GM23338 (cell line): ENCODE measurements around the gene MYO18A. TPM values are rescaled to one million over a fixed set of nuclear protein-coding genes. Genes with fewer than 3 reads are reported as not detected.

Source experiments
- ATAC-seq: fragments of 200-7000 bp; cut with Tn5 transposase; 3 replicates; pipeline ENCODE4 v1.9.1; 2020
- DNase-seq: peaks from one replicate; pipeline ENCODE4 v3.0.0-alpha.2; 2015; ENCODE audit warnings: low spot score
- H2AFZ ChIP-seq: fragments of 200-600 bp; sonication (generic); 2 replicates; pipeline ENCODE4 v1.8.0; 2016; ENCODE audit warnings: antibody characterized with exemption, mild to moderate bottlenecking, moderate library complexity
- H3F3A ChIP-seq: fragments of 200-600 bp; sonication (generic); replicated peaks from 2 replicates; pipeline ENCODE4 v1.8.0; 2017; ENCODE audit warnings: antibody characterized with exemption, mixed run types, low read depth
- H3K27ac ChIP-seq: fragments of 200-600 bp; sonication (generic); 2 replicates; pipeline ENCODE4 v1.6.1; 2016; ENCODE audit warnings: low read depth
- H3K27me3 ChIP-seq: fragments of 200-600 bp; sonication (generic); 2 replicates; pipeline ENCODE4 v1.8.0; 2016; ENCODE audit warnings: mild to moderate bottlenecking, mixed run types, moderate library complexity; ENCODE audit not compliant: insufficient read depth
- H3K36me3 ChIP-seq: fragments of 200-600 bp; sonication (generic); 2 replicates; pipeline ENCODE4 v1.8.0; 2016; ENCODE audit warnings: mild to moderate bottlenecking; ENCODE audit not compliant: insufficient read depth
- H3K4me1 ChIP-seq: fragments of 200-600 bp; sonication (generic); 2 replicates; pipeline ENCODE4 v1.8.0; 2016; ENCODE audit warnings: mild to moderate bottlenecking, moderate library complexity; ENCODE audit not compliant: insufficient read depth
- H3K4me2 ChIP-seq: fragments of 200-600 bp; sonication (generic); 2 replicates; pipeline ENCODE4 v1.7.1; 2017; ENCODE audit warnings: mixed run types
- H3K4me3 ChIP-seq: fragments of 200-600 bp; sonication (generic); 2 replicates; pipeline ENCODE4 v1.6.1; 2016; ENCODE audit warnings: mixed run types
- H3K79me2 ChIP-seq: fragments of 200-600 bp; sonication (generic); replicated peaks from 2 replicates; pipeline ENCODE4 v1.8.0; 2017; ENCODE audit warnings: mild to moderate bottlenecking; ENCODE audit not compliant: insufficient read depth
- H3K9me2 ChIP-seq: fragments of 200-600 bp; sonication (generic); 2 replicates; pipeline ENCODE4 v1.8.0; 2017; ENCODE audit not compliant: insufficient read depth
- H4K20me1 ChIP-seq: fragments of 200-600 bp; sonication (generic); replicated peaks from 2 replicates; pipeline ENCODE4 v1.8.0; 2017; ENCODE audit warnings: mild to moderate bottlenecking; ENCODE audit not compliant: insufficient read depth
- H3K27ac Mint-ChIP-seq: 2 replicates; pipeline ENCODE4 v1.8.0; 2020; ENCODE audit warnings: inconsistent platforms, mild to moderate bottlenecking, moderate library complexity, mixed read lengths
- H3K27me3 Mint-ChIP-seq: 3 replicates; pipeline ENCODE4 v1.8.0; 2022; ENCODE audit warnings: low read depth, mild to moderate bottlenecking, moderate library complexity, mixed read lengths, inconsistent platforms; ENCODE audit not compliant: insufficient read depth, poor library complexity
- H3K36me3 Mint-ChIP-seq: 3 replicates; pipeline ENCODE4 v1.8.0; 2021; ENCODE audit warnings: low read depth, mild to moderate bottlenecking, inconsistent platforms, moderate library complexity, mixed read lengths
- H3K4me1 Mint-ChIP-seq: 3 replicates; pipeline ENCODE4 v1.8.0; 2020; ENCODE audit warnings: mild to moderate bottlenecking, inconsistent platforms, mixed read lengths
- H3K4me3 Mint-ChIP-seq: 3 replicates; pipeline ENCODE4 v1.8.0; 2021; ENCODE audit warnings: moderate library complexity, mild to moderate bottlenecking, inconsistent platforms, mixed read lengths
- H3K9me3 Mint-ChIP-seq: 3 replicates; pipeline ENCODE4 v1.8.0; 2020; ENCODE audit warnings: moderate library complexity, mild to moderate bottlenecking, inconsistent platforms, mixed read lengths
- EZH2phosphoT487 ChIP-seq: fragments of 200-600 bp; sonication (generic); IDR thresholded peaks from one replicate; pipeline ENCODE4 v1.8.1; 2018; ENCODE audit warnings: antibody characterized with exemption; ENCODE audit not compliant: unreplicated experiment
- JUNB ChIP-seq: IDR thresholded peaks from one replicate; pipeline ENCODE4 v1.6.1; 2016; ENCODE audit warnings: antibody characterized with exemption; ENCODE audit not compliant: unreplicated experiment
- NANOG ChIP-seq: IDR thresholded peaks from 2 replicates; pipeline ENCODE4 v1.6.1; 2016; ENCODE audit warnings: antibody characterized with exemption, borderline replicate concordance
- POLR2AphosphoS5 ChIP-seq: IDR thresholded peaks from 2 replicates; pipeline ENCODE4 v1.6.1; 2016; ENCODE audit warnings: antibody characterized with exemption, low read depth
- STAT1 ChIP-seq: IDR thresholded peaks from one replicate; pipeline ENCODE4 v1.6.1; 2016; ENCODE audit warnings: antibody characterized with exemption; ENCODE audit not compliant: unreplicated experiment
- ZNF114 ChIP-seq: fragments of 250-450 bp; sonication (Bioruptor Pico); IDR thresholded peaks from 2 replicates; pipeline ENCODE4 v1.5.0; 2020; ENCODE audit warnings: mild to moderate bottlenecking, moderate library complexity
- polyA plus RNA-seq: library from polyadenylated mRNA; unstranded; fragments of >200 nt; fragmentation: Nextera tagmentation; extraction: Ambion mirVana; gene quantifications from 2 replicates; pipeline ENCODE4 v1.2.1, GENCODE V29; 2016
- total RNA-seq: library from RNA; depleted of rRNA; stranded (reverse); fragments of >200 nt; shearing (Covaris generic); gene quantifications from 2 replicates; pipeline ENCODE4 v1.2.3, GENCODE V29; 2014
- TF ChIP-seq, protein P1 (sequence below), 2 experiments: fragments of 200-600 bp in 1 of 2; sonication (generic) in 1 of 2; conservative IDR thresholded peaks; 2 replicates each; pipeline versions ENCODE4 v1.5.1 to v1.6.1; 2016 to 2017; ENCODE audit warnings: antibody characterized with exemption in 2 of 2, low read depth in 2 of 2, mild to moderate bottlenecking in 2 of 2, moderate library complexity in 1 of 2
- TF ChIP-seq, protein P2 (sequence below): IDR thresholded peaks from 2 replicates; pipeline ENCODE4 v1.6.1; 2016; ENCODE audit warnings: antibody characterized with exemption
- TF ChIP-seq, protein P3 (sequence below): fragments of 250-450 bp; sonication (Bioruptor Pico); IDR thresholded peaks from 2 replicates; pipeline ENCODE4 v1.5.0; 2020; ENCODE audit warnings: mild to moderate bottlenecking, moderate library complexity

The MYO18A gene
- total and polyA plus RNA-seq, 2 experiments from 2014 or later = 18.3 to 37.5 TPM

DNA sequence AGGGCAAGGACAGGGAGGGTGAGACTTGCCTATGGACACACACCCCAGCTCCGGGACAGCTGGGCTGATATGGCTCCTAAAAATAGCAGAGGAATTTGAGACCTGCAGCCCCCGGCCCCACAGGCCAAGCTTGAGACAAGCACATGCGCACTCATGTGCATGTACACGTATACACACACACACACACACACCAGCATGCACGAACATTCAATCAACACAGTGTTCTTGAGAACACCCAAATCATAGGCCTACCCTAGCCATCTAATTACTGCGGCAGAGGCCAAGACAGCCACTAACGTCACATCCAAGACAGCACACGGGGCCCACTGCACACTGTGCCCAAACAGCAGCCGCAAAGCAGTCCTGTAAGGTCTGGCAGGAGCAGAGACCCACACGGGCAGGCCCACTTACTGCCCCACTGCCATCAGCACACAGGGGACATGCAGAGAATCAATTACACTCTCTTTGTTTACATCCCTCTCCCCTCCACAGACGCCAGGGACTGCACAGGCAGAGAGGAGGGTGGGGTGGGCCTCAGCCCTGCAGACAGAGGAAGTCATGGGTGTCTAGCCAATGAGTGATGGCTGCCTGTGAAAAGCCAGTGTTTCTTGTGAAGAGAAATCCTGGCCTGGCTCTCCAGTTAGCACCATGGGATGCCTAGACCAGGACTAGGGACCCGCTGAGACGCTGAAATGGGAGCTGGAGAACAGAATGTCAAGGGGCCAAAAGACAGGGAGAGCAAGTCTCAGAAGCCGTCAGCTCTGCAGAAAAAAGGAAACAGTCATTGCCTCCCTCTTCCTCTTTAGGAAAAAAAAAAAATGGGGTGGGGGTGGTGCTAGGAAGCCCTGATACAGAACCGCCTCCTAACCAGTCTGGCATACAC is 39.3 kb downstream of the MYO18A start:
- TF ChIP-seq, protein P1, sequence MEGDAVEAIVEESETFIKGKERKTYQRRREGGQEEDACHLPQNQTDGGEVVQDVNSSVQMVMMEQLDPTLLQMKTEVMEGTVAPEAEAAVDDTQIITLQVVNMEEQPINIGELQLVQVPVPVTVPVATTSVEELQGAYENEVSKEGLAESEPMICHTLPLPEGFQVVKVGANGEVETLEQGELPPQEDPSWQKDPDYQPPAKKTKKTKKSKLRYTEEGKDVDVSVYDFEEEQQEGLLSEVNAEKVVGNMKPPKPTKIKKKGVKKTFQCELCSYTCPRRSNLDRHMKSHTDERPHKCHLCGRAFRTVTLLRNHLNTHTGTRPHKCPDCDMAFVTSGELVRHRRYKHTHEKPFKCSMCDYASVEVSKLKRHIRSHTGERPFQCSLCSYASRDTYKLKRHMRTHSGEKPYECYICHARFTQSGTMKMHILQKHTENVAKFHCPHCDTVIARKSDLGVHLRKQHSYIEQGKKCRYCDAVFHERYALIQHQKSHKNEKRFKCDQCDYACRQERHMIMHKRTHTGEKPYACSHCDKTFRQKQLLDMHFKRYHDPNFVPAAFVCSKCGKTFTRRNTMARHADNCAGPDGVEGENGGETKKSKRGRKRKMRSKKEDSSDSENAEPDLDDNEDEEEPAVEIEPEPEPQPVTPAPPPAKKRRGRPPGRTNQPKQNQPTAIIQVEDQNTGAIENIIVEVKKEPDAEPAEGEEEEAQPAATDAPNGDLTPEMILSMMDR (conservative IDR thresholded peaks at IDR 0.05; ENCODE audit: low read depth in 2 of 2) = no peak
- TF ChIP-seq NANOG (no peak), EZH2phosphoT487 (no peak), STAT1 (no peak), POLR2AphosphoS5 (no peak), ZNF114 (CRISPR knock-in tag) (no peak), JUNB (no peak)
- TF ChIP-seq, protein P2, sequence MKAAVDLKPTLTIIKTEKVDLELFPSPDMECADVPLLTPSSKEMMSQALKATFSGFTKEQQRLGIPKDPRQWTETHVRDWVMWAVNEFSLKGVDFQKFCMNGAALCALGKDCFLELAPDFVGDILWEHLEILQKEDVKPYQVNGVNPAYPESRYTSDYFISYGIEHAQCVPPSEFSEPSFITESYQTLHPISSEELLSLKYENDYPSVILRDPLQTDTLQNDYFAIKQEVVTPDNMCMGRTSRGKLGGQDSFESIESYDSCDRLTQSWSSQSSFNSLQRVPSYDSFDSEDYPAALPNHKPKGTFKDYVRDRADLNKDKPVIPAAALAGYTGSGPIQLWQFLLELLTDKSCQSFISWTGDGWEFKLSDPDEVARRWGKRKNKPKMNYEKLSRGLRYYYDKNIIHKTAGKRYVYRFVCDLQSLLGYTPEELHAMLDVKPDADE = no peak
- TF ChIP-seq, protein P3, sequence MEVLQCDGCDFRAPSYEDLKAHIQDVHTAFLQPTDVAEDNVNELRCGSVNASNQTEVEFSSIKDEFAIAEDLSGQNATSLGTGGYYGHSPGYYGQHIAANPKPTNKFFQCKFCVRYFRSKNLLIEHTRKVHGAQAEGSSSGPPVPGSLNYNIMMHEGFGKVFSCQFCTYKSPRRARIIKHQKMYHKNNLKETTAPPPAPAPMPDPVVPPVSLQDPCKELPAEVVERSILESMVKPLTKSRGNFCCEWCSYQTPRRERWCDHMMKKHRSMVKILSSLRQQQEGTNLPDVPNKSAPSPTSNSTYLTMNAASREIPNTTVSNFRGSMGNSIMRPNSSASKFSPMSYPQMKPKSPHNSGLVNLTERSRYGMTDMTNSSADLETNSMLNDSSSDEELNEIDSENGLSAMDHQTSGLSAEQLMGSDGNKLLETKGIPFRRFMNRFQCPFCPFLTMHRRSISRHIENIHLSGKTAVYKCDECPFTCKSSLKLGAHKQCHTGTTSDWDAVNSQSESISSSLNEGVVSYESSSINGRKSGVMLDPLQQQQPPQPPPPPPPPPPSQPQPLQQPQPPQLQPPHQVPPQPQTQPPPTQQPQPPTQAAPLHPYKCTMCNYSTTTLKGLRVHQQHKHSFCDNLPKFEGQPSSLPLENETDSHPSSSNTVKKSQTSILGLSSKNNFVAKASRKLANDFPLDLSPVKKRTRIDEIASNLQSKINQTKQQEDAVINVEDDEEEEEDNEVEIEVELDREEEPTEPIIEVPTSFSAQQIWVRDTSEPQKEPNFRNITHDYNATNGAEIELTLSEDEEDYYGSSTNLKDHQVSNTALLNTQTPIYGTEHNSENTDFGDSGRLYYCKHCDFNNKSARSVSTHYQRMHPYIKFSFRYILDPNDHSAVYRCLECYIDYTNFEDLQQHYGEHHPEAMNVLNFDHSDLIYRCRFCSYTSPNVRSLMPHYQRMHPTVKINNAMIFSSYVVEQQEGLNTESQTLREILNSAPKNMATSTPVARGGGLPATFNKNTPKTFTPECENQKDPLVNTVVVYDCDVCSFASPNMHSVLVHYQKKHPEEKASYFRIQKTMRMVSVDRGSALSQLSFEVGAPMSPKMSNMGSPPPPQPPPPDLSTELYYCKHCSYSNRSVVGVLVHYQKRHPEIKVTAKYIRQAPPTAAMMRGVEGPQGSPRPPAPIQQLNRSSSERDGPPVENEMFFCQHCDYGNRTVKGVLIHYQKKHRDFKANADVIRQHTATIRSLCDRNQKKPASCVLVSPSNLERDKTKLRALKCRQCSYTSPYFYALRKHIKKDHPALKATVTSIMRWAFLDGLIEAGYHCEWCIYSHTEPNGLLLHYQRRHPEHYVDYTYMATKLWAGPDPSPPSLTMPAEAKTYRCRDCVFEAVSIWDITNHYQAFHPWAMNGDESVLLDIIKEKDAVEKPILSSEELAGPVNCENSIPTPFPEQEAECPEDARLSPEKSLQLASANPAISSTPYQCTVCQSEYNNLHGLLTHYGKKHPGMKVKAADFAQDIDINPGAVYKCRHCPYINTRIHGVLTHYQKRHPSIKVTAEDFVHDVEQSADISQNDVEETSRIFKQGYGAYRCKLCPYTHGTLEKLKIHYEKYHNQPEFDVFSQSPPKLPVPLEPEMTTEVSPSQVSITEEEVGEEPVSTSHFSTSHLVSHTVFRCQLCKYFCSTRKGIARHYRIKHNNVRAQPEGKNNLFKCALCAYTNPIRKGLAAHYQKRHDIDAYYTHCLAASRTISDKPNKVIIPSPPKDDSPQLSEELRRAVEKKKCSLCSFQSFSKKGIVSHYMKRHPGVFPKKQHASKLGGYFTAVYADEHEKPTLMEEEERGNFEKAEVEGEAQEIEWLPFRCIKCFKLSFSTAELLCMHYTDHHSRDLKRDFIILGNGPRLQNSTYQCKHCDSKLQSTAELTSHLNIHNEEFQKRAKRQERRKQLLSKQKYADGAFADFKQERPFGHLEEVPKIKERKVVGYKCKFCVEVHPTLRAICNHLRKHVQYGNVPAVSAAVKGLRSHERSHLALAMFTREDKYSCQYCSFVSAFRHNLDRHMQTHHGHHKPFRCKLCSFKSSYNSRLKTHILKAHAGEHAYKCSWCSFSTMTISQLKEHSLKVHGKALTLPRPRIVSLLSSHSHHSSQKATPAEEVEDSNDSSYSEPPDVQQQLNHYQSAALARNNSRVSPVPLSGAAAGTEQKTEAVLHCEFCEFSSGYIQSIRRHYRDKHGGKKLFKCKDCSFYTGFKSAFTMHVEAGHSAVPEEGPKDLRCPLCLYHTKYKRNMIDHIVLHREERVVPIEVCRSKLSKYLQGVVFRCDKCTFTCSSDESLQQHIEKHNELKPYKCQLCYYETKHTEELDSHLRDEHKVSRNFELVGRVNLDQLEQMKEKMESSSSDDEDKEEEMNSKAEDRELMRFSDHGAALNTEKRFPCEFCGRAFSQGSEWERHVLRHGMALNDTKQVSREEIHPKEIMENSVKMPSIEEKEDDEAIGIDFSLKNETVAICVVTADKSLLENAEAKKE (CRISPR knock-in tag) = no peak
- H3K4me2 ChIP-seq = peak overlapping the region; percentile 58; the same call in 1 of the 2 replicates
- H3K4me3 ChIP-seq = no peak overlapping the region
- DNase-seq (peak; percentile 23), ATAC-seq (peak; percentile 5)
- Mint-ChIP-seq H3K4me3 (peak overlapping the region; percentile 26; the same call in 1 of the 3 replicates), H3K36me3 (no peaks in the 10 kb centered on the region; the same call in 2 of the 3 replicates), H3K4me1 (peaks cover 49% of the 10 kb centered on the region), H3K27me3 (peaks cover 8% of the 10 kb centered on the region), H3K9me3 (no peaks in the 10 kb centered on the region), H3K27ac (peak overlapping the region; percentile 89)
- peaks cover 11% of the 10 kb centered on the region; the same call in 1 of the 2 replicates for H4K20me1 ChIP-seq
- H3K4me1 ChIP-seq = peaks cover 41% of the 10 kb centered on the region
- H3K27me3 ChIP-seq = no peaks in the 10 kb centered on the region
- H3F3A ChIP-seq = peaks cover 5% of the 10 kb centered on the region; the same call in 1 of the 2 replicates
- H2AFZ ChIP-seq = no peak overlapping the region
- no peaks in the 10 kb centered on the region for H3K9me2 ChIP-seq
- no peaks in the 10 kb centered on the region; the same call in 1 of the 2 replicates for H3K36me3 ChIP-seq
- H3K27ac ChIP-seq = 0 out of 2 replicates have a peak overlapping the region, but pooled peaks have one; percentile 19
- H3K79me2 ChIP-seq = peaks cover 14% of the 10 kb centered on the region
